GM11168 (cell line): ENCODE data around the gene CTSH.
"Not testable (repeated sequence)": the region's sequence is repeated elsewhere in the genome, so short reads cannot be mapped to it uniquely, and the experiment has no call there.

ENCODE experiments used
- in situ Hi-C: fragments of 300-500 bp; cut with MboI; formaldehyde crosslinking; loops from one replicate; pipeline ENCODE4 v1.12.0; 2022; ENCODE audit warnings: low sequenced_read_pairs; ENCODE audit not compliant: unreplicated experiment

CTSH gene

DNA sequence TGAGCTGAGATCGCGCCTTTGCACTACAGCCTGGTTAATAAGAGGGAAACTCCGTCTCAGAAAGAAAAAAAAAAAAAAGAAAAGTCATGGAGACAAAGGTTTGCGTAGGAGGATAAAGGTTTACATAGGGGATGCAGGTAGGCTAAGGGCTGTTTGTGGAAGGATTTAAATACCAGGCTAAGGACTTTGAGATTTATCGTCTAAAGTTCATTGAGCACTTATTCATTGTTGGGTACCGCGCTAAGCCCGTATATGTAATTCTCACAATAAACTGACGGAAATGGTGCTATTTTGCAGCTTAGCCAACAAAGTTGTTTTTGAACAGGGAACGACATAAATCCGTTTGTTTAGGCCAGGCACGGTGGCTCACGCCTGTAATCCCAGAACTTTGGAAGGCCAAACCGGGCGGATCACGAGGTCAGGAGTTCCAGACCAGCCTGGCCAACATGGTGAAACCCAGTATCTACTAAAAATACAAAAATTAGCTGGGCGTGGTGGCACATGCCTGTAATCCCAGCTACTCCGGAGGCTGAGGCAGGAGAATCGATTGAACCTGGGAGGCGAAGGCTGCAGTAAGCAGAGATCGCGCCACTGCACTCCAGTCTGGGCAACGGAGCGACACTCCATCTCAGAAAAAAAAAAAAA, 73.2 kb downstream of the CTSH start:
- in situ Hi-C loops, result not testable (repeated sequence)
